Osteocyte (in vitro differentiated cells): ENCODE results near the gene NPTX1. TPM values are rescaled to one million over a fixed set of nuclear protein-coding genes. Genes with fewer than 3 reads are reported as not detected.

Experiments used
- DNase-seq: peaks from one replicate; pipeline ENCODE4 v3.0.0; 2021; ENCODE audit warnings: mixed read lengths; ENCODE audit not compliant: unreplicated experiment; ENCODE audit errors: extremely low spot score
- H3K27ac Mint-ChIP-seq: one replicate; pipeline ENCODE4 v1.8.0; 2021; ENCODE audit warnings: mild to moderate bottlenecking, mixed read lengths; ENCODE audit not compliant: unreplicated experiment
- H3K27me3 Mint-ChIP-seq: one replicate; pipeline ENCODE4 v1.8.0; 2021; ENCODE audit warnings: mixed read lengths; ENCODE audit not compliant: unreplicated experiment
- H3K36me3 Mint-ChIP-seq: one replicate; pipeline ENCODE4 v1.8.0; 2021; ENCODE audit warnings: mixed read lengths; ENCODE audit not compliant: unreplicated experiment
- H3K4me1 Mint-ChIP-seq: one replicate; pipeline ENCODE4 v1.8.0; 2021; ENCODE audit warnings: mixed read lengths; ENCODE audit not compliant: unreplicated experiment
- H3K4me3 Mint-ChIP-seq: one replicate; pipeline ENCODE4 v1.8.0; 2021; ENCODE audit warnings: mild to moderate bottlenecking, moderate library complexity, mixed read lengths; ENCODE audit not compliant: unreplicated experiment
- H3K9me3 Mint-ChIP-seq: one replicate; pipeline ENCODE4 v1.8.0; 2021; ENCODE audit warnings: mixed read lengths; ENCODE audit not compliant: unreplicated experiment
- total RNA-seq: library from RNA; stranded (reverse); gene quantifications from 2 replicates; pipeline ENCODE4 v1.2.1, GENCODE V29; 2021
- TF ChIP-seq, protein P1 (sequence below): fragments of 200-600 bp; sonication (generic); IDR thresholded peaks from 2 replicates; pipeline ENCODE4 v1.5.0; 2021; ENCODE audit warnings: antibody characterized with exemption, mild to moderate bottlenecking, moderate library complexity

Gene NPTX1
- total RNA-seq, 1 donor from 2014 or later: 2.8 TPM

DNA sequence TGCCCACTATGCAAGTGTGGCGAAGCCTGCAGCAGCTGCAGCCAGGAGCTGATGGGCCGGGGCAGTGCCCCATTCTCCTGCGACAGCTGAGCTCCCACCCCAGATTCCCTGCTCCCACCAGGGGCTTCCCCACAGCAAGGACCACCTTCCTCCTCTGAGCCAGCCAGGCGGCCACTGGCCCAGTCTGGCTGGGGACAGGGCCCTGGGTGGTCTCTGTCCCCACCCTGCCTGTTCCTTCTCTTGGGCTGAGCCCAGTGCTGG, 5.6 kb upstream of the NPTX1 start:
- no peak for DNase-seq
- Mint-ChIP-seq H3K27ac (no peak overlapping the region), H3K36me3 (no peaks in the 10 kb centered on the region), H3K27me3 (peaks cover 35% of the 10 kb centered on the region), H3K9me3 (no peaks in the 10 kb centered on the region), H3K4me1 (peaks cover 13% of the 10 kb centered on the region), H3K4me3 (no peak overlapping the region)
- TF ChIP-seq, protein P1, sequence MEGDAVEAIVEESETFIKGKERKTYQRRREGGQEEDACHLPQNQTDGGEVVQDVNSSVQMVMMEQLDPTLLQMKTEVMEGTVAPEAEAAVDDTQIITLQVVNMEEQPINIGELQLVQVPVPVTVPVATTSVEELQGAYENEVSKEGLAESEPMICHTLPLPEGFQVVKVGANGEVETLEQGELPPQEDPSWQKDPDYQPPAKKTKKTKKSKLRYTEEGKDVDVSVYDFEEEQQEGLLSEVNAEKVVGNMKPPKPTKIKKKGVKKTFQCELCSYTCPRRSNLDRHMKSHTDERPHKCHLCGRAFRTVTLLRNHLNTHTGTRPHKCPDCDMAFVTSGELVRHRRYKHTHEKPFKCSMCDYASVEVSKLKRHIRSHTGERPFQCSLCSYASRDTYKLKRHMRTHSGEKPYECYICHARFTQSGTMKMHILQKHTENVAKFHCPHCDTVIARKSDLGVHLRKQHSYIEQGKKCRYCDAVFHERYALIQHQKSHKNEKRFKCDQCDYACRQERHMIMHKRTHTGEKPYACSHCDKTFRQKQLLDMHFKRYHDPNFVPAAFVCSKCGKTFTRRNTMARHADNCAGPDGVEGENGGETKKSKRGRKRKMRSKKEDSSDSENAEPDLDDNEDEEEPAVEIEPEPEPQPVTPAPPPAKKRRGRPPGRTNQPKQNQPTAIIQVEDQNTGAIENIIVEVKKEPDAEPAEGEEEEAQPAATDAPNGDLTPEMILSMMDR: no peak

DNA sequence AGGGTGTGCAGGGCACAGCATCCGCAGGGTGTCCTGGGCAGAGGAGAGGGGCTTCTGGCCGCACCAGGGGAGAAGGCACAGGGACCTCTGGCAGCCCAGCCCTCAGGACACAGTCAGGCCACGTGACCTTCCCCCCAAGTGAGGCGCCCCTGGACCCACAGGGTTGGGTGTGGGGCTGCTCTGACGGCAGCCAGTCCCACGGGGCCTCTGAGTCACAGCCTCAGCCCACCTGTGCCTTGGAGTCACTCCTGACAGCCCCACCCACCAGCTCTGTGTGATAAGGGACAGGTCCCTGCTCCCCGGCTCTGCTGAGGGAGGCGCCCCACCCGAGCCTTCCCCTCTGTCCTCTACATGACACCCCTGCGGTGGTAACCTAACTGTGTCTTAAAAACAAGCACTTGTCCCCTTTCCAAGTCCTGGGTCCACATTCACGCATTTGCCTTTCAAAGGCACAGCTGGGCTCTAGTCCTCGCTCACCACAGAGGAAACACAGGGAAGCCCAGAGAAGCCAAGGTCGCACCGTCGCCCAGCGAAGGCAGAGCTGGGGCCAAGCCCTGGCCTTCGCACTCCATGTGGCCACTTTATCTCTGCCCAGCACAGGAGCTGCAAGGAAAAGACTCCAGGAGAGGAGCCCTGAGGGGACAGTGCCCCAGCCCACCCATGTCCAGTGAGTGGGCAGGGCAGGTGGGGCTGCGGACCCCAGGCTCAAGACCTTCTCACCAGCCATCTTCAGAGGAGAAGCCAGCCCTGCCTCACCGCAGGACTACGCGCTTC, 5.1 kb upstream of the NPTX1 start:
- no peak overlapping the region for H3K27ac Mint-ChIP-seq
- no peak overlapping the region for H3K4me3 Mint-ChIP-seq
- H3K36me3 Mint-ChIP-seq: no peaks in the 10 kb centered on the region
- H3K4me1 Mint-ChIP-seq: peaks cover 13% of the 10 kb centered on the region
- peaks cover 29% of the 10 kb centered on the region for H3K27me3 Mint-ChIP-seq
- no peak for DNase-seq
- TF ChIP-seq, protein P1: no peak
- no peaks in the 10 kb centered on the region for H3K9me3 Mint-ChIP-seq

DNA sequence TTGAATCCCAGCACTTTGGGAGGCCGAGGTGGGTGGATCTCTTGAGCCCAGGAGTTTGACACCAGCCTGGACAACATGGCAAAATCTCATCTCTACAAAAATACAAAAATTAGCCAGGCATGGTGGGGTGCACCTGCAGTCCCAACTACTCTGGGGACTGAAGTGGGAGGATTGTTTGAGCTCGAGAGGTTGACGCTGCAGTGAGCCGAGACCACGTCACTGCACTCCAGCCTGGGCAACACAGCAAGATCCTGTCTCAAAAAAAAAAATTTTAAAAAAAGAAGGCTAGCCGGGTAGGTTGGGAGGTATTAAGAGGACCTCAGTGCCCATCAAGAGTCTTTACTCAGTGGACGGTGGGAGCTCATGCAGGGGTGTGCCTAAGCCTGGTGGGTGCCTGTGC, 3.8 kb upstream of the NPTX1 start:
- Mint-ChIP-seq H3K4me3 (no peak overlapping the region), H3K4me1 (peaks cover 16% of the 10 kb centered on the region), H3K27ac (no peak overlapping the region), H3K36me3 (no peaks in the 10 kb centered on the region), H3K27me3 (peaks cover 26% of the 10 kb centered on the region), H3K9me3 (no peaks in the 10 kb centered on the region)
- DNase-seq: no peak
- TF ChIP-seq, protein P1: no peak

DNA sequence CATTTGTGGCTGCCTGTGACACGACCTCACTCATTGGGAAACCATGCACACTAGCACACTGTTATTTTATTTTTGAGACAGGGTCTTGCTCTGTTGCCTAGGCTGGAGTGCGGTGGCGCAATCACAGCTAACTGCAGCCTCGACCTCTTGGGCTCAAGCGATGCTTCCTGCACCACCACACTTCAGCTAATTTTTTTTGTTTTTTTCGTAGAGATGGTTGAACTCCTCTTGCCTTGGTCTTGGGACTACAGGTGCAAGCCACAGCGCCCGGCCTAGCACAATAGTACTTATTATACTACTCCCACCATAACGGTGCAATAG, 2.8 kb upstream of the NPTX1 start:
- Mint-ChIP-seq H3K36me3 (no peaks in the 10 kb centered on the region), H3K9me3 (no peaks in the 10 kb centered on the region), H3K4me3 (no peak overlapping the region), H3K4me1 (peaks cover 23% of the 10 kb centered on the region), H3K27me3 (peaks cover 34% of the 10 kb centered on the region), H3K27ac (no peak overlapping the region)
- TF ChIP-seq, protein P1: no peak
- no peak for DNase-seq

DNA sequence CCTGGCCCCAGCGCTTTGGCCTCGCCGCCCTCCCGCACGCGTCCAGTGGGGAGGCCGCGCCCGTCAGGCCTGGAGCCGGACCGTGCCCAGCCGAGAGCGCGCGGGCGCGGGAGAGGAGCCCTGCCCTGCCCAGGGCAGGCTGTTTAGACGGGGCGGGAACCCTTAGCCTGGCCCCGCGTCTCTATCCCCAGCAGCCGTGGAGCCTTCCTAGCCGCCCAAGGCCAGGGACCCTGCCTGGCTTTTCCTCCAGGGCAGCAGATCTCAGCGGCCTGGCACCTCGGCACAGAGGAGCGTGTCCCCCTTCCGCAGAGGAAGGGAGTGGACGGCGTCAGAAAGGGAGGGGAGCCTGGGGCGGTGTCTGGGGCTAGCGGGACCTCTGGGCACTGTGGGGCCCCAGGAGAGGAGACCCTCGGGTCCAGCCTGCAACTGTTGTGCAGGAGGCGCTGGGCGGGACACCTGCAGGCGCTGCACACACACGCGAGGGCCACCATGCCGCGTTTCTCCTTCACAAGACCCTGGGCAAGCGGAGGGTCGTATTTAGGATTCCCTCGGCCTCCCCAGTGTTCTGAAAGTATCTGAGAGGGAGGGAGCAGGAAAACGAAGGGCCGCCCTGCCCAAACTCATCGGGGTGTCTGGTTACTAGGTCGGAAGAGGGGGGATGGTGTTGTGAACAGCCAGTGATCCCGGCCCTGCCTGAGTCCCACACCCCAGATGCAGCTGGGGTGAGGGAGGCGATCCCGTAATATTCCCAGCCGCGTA, 2.3 kb upstream of the NPTX1 start:
- Mint-ChIP-seq H3K36me3 (no peaks in the 10 kb centered on the region), H3K4me3 (no peak overlapping the region), H3K27ac (no peak overlapping the region), H3K27me3 (peaks cover 35% of the 10 kb centered on the region), H3K4me1 (peaks cover 23% of the 10 kb centered on the region), H3K9me3 (no peaks in the 10 kb centered on the region)
- no peak for DNase-seq
- TF ChIP-seq, protein P1: no peak
